IPS-NIHi11 (cell line): ENCODE measurements around the gene SLC6A17.

Experiments
- DNase-seq: peaks from one replicate; pipeline ENCODE4 v3.0.0; 2012; ENCODE audit warnings: mixed read lengths, low spot score

SLC6A17 gene

DNA sequence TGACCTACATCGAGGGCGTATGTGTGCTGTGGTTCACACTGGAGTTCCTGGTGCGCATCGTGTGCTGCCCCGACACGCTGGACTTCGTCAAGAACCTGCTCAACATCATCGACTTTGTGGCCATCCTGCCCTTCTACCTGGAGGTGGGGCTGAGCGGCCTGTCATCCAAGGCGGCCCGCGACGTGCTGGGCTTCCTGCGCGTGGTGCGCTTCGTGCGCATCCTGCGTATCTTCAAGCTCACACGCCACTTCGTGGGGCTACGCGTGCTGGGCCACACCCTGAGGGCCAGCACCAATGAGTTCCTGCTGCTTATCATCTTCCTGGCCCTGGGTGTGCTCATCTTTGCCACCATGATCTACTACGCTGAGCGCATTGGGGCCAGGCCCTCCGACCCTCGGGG, 72.8 kb downstream of the SLC6A17 start:
- DNase-seq, result no peak

DNA sequence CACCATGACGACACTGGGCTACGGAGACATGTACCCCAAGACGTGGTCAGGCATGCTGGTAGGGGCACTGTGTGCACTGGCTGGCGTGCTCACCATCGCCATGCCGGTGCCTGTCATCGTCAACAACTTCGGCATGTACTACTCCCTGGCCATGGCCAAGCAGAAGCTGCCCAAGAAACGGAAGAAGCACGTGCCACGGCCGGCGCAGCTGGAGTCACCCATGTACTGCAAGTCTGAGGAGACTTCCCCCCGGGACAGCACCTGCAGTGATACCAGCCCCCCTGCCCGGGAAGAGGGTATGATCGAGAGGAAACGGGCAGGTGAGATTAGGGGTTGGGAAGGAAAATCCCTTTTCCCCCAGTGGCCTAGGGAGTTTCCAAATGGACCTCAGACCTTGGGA, 73.3 kb downstream of the SLC6A17 start:
- no peak for DNase-seq

DNA sequence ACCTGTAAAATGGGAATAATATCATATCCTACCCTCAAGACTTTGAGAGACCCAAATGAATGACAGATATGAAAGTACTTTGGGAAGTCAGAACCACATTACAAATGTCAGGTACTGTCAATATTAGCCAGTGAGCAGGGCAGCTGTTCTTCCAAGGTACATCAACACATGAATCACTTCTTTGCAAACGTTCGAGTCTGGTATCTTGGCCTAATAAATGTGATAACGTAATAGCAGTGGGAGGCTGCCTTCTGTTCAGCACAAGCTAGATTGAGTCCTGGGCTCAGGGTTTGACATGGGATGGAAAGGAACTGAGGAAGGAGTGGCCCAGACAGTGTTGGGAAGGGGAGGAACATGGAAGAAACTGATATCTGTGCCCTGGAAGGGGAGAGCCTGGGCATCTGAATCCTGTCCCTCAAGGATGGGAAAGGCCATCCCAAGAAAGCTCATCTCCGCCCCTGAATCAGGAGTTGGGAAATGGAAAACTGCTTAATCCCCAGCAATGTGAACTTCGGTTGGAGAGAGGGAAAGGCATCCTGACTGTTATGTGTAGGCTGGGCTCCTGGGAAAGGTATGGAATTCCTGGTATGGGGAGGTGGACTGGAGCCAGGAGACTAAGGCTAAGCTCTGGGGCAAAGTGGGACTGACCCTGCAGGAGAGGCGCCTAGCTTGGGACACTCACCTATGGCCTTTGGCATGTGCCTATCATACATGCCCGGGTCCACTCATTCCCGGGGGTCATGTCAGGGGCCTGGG, 74.1 kb downstream of the SLC6A17 start:
- DNase-seq, result no peak

- no peak for DNase-seq
Observed at GRCh38 chr1:110225212-110225611, 74.9 kb downstream of the SLC6A17 start.

DNA sequence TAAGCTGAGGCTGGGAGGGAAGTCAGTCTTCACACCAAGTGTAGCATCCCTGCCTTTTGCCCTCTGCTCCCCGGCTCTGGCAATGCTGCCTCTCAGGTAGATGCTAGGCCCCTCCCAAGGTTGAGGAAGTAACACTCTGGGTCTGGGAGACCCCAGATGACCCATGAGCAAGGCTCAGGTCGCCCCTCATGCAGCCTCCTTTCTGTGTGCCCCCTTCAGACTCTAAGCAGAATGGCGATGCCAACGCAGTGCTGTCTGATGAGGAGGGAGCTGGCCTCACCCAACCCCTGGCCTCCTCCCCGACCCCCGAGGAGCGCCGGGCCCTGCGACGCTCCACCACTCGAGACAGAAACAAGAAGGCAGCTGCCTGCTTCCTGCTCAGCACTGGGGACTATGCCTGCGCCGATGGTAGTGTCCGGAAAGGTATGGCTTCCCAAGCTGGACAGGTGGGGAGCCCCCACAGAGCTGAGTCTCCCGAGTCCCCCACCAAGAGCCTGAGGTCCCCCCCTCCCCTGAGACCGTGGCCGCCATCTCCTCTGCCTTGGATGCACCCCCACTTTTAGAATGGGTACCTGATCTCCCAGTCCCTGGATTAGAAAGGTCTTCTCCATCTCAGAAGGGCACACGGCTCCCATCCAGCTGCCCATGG, 75.6 kb downstream of the SLC6A17 start:
- no peak for DNase-seq

- no peak for DNase-seq
Observed at GRCh38 chr1:110227774-110228173, 77.5 kb downstream of the SLC6A17 start.

DNA sequence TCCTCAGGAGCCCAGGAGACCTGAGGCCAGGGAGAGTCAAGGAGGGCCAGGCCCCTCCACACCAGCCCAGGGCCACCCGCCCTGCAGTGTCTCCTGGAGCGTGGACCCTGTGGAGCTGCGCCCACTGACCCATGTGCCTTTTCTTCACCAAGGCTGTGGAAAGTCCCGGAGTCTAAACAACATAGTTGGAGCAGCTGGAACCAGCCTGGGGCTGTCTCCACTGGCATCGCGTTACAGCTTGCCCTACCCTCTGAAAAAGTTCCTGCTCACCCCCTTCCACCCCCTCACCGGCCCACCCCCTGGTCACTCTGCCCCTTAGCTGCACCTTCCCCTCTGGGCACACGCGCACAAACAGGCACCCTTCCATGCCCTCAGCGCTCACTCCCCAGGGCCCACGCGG, 78.1 kb downstream of the SLC6A17 start:
- no peak for DNase-seq

DNA sequence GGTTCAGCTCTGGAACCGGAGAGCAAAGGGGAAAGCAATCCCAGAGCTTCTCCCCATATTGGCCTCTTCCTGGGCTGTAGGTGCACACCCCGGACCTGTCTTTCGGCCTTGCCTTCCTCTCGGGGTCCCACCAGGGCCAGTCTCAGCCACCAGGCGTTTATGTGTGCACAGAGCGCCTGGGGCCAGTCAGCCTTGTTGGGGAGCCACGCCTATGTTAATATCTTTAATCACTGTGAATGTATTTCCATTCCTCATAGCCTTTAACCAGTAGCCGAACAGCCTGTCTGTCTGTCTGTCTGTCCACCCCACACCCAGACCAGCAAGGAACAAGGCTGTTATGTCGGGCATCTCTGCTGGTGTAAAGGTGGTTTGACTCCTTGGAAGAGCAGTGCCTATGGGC, 78.6 kb downstream of the SLC6A17 start:
- DNase-seq, result no peak

DNA sequence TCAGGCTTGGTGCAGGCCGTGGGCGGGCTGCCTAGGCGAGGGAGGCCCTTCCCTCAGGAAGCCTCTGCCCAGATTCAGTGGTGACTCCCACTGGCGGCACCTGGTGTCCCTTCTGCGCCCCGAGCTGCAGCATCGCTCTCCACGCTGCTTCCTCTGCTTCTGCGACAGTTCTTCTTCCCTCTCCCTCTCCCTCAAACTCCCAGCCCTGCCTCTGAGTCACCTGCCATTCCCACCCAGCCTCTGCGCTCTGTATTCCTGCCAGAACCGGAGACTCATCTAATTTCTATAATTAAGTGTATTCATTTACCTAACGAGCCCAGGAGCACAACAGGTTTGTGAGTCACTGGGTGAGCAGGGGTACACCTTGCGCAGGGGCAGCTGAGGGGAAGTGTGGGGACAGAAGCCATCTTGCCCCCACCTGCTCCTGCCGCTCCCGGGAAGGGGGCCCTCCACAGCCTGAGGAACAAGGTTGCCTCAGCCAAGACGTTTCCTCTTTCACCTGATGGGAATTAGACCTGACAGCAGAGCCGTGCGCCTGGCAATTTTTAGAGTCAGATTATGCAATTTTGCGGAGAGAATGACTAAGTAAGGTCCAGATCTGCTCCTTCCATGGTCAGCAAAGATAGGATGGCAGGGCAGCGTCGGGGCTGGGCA, 79.2 kb downstream of the SLC6A17 start:
- peak; percentile 50 for DNase-seq

GRCh38 chr1:110230381-110231199, 80.3 kb downstream of the SLC6A17 start:
- DNase-seq, result no peak

DNA sequence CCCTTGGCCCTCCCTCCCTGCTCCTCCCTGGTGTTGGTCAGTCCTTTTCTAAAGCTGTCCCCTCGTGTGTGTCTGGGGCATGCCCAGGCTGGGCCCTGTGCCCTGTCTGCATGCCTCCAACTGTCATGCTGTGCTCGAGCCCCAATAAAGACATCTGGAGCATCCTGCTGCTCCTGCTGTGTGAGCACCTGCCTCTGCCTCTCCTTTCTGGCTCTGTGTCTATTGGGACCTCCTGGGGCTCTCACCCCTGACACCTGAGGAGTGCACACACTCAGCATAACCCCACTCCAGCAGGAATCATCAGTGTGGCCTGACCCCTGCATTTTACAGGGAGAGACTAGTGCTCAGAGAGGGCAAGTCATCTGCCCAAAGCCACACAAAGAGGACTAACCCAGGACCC, 83.6 kb downstream of the SLC6A17 start:
- no peak for DNase-seq

DNA sequence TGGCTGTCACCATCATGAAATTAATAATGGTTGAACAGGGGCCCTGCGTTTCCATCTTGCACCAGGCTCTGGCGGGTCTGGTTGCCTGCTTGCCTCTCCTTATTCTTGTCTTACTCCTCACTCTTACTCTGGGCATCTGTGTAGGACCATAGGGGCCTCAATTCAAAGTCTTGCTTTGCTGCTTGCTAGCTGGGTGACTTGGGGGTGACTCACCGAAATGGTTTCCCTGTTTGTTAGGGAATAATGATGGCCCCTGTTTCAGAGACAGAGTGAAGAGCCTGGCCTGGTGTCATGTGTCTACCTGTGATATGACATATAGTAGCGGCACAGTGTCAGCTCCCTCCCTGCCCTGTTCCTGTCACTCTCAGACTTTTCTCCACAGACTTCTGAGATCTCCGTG, 84.4 kb downstream of the SLC6A17 start:
- DNase-seq, result no peak

GRCh38 chr1:110235181-110235833, 85.0 kb downstream of the SLC6A17 start:
- DNase-seq, result no peak

DNA sequence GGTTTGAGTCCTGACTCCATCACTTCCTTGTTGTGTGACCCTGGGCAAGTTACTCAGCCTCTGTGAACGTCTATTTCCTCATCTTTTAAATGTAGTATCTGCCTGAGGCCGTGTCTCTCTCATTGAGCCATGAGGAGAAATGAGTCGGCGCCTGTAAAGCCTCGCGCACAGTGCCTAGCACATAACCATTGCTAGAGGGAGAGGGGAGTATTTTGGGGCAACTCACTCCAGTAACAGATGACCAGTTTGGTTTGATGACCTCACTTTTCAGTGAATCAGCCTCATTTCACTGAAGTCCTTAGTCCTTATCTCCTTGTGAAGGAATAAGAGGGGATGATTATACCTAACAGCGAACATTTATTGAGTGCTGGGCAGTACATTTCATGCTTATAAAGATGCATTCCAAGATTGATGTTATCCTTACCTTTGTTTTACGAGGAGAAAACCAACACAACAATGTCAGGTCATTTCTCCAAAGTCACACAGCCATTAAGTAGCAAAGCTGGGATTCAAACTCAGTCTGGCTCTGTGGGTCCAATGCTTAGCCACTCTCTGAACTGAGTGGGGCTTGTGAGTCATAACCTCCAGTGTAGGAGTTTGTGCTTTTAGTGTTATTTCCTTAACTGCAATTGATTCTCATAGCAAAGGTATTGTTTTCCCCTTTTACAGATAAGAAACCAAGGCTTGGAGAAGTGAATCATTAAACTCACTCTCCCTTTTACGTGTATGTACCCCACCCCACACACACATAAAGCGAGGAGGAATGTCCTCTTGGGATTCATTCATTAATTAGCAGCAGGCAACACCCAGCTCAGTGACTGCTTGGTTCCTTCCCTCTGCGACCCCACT, 85.8 kb downstream of the SLC6A17 start:
- no peak for DNase-seq

DNA sequence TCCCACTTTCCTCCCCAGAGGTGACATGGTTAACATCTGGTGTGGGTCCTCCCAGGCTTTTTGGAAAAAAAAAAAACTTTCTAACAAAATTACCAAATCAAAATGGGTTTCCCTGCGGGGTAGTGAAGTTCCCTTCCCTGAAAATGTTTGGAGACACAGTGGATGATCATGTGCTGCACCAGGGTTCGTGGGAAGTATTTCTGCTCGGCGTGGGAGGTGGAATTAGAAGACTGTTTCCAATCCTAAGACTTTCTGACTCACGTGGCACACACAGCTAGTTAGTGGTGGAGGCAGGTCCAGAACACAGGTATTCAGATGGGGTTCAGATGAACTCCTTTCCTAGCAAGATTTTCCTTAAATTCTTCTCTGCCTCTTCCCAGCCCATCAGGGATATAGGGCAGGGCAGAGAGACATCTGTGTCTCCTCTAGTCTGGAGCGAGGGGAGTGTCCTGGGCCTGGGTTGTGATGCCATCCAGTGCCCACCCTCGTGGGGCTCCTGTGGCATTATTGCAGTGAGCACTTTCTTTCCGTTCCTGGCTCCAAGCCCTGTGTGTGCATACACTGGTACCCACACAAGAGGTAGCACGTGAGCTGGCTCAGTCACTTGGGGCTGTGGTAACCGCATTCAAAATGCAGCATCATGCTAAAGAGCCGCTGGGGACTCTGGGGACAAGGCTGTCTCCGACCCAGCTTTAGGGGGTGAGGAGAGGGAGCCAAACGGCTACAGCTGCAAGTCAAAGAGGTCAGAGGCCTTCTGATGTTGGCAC, 87.3 kb downstream of the SLC6A17 start:
- DNase-seq, result no peak

- DNase-seq, result no peak
Observed at GRCh38 chr1:110239441-110240430, 89.4 kb downstream of the SLC6A17 start.

- no peak for DNase-seq
Observed at GRCh38 chr1:110240476-110241210, 90.3 kb downstream of the SLC6A17 start.

DNA sequence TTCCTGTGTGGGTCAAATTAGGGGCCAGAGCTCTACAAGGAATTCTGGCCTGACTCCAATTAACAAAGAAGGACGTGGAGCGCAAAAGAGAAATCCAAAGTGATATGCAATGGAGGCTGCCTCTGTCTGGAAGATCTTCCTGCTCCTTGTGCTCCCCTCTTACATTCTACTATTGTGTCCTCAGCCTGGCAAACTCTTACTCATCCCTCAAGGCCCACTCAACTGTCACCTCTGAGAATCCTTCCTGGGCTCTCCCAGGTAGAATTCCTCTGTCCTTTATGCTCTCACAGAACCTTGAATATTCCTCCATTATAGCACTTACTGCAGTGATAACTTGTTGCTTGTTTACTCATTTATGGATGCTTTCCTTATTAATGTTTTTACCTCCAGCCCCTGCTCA, 91.2 kb downstream of the SLC6A17 start:
- DNase-seq, result no peak
